Hepatic stellate cell (primary cell): Measurements from ENCODE around the gene PIK3C2A.
A peak's percentile ranks its signal among the peaks of the same experiment; 100 is the strongest.

Experiments used
- DNase-seq: peaks from one replicate; pipeline ENCODE4 v3.0.0; 2011; ENCODE audit warnings: low spot score

PIK3C2A gene

DNA sequence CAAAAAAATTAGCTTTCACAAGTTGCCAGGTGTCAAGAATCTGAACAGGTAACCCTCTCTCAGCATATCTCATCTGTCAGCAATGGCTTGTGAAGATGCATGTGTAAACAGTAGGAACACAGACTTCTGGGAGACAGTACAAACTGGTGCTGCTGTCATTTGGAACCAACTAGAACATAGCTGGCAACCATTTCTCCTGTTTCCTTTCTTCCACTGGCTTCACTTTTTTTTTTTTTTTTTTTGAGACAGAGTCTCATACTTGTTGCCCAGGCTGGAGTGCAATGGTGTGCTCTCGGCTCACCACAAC, 2.1 kb upstream of the PIK3C2A start:
- no peak for DNase-seq

DNA sequence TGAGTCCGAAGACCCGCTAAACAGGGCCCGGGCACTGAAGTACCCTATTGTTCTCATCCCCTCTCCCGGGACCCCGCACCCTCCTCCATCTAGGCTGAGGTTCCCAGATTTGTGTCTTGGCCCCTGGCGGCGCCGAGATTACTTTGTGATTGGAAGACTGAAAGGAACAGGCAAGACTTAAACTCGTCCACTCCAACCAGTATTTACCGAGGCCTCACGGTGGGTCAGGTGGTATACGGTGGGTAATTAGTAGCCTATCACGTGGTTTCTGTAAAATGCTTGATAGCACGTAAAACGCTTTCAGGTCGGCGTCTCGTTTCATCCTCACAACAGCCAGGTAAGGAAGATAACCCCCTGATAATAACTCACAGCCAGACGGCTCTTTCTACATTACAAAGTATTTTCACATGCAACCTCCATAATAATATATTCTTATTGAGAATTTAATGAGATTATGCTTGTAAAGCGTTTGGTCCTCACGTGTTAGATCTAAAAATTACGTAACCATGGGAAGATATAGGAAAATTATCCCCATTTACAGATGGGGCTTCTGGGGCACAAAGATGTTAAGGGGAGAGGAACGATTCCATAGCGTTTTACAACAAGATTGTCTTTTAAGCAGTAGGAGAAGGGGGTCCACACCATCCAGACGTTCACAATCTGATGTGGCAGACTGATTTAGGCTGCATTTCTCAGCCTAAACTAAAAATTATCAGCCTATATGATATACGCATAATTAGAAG, 642 bp upstream of the PIK3C2A start:
- DNase-seq: peak; percentile 34

DNA sequence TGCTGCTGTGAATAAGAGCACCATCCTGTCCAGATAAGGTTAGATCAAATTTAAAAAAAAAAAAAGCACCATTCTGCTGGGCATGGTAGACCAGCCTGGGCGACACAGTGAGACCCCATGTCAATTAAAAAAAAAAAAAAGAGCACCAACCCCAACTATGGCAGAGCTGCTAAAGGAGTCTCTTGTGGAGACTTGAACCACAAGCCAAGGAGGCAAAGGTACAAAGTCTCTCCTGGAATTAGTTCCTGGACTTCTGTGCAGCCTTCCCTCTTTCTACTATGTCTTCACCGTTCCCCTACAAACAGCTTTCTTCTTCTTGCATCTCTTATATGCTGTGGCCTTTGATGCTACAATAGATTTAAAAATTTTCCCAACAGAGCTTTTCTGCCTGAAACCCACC, 1.3 kb downstream of the PIK3C2A start:
- no peak for DNase-seq

DNA sequence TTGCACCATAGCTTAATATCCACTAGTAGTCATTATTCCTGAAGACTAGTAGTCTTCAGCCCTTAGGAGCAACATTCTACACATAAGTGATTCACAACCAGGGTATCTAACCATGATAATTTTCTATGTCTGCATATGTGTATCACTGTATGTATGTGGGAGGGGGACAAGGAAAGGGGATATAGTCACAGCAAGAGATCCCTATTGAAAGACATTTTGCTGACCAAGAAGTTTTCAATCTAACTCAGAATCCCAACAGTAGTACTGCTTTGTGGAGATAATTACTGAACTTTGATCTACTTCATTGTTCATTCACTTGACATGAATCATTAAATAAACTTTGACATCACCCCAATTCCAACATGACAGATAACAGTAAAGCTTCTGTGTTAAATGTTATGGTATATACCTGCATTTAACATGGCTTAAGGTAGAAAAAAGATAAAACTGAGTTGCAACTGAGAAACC, 10.3 kb downstream of the PIK3C2A start:
- DNase-seq: no peak

DNA sequence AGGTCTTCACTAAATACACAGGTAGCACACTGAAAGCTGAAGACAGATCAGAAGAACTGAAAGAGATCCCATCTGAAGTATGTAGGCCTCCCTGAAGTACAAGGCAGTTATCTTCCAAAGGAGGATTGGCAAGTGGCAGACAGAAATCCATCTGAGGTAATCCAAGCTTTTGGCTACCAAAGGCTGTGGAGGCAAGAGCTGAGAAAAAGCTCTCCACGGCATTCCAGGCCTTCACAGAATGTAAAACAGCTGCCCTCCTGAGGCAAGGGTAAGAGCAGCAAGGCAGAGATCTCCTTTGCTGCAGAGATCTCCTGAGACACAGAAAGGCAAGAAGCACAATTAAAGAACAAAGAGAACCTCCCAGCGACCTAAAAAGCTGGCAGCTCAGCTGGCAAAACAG, 19.1 kb downstream of the PIK3C2A start:
- DNase-seq: no peak

DNA sequence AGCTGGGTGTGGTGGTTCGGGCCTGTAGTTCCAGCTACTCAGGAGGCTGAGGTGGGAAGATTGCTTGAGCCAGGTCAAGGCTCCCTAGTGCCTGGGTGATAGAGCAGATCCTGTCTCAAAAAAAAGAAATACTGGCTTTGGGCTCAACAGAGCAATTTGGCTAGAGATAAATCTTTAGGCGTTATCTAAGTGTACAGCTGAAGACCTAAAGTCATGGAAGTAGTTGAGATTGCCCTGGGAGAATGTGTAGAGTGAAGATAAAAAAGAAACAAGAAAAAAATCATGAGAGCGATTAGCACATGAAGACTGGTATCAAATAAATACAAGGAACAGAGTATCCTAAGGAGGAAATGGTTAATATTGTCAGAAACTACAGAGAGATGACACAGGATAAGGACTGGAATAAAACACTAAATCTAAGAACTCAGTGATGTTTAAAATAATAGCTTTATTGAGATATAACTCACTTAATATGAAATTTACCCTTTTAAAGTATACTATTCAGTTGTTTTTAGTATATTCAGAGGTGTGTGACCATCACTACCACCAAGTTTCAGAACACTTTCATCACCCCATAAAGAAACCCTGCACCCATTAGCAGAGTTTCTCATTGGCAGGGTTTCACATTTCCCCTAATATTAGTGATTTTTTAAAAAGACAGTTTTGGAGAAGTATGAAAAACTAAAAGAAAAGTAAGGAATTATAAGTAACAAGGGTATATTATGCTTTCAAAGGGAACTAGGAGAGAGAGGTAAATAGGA, 20.7 kb downstream of the PIK3C2A start:
- DNase-seq: no peak

DNA sequence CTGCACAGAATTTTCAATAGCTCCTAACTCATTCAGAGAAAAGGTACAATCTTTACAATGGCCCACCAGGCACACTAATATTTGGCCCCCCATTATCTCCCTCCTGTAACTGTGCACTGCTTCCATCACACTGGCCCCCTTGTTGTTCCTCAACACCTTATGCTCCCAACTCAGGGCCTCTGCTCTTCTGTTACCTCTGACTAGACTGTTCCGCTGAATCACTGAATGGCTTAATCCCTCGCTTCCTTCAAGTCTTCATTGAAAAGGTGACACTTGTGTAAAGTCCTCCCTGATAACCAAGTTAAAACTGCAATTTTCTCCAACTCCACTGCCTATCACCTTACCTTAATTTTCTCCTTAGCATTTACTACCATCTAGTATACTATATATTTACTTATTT, 21.8 kb downstream of the PIK3C2A start:
- no peak for DNase-seq

DNA sequence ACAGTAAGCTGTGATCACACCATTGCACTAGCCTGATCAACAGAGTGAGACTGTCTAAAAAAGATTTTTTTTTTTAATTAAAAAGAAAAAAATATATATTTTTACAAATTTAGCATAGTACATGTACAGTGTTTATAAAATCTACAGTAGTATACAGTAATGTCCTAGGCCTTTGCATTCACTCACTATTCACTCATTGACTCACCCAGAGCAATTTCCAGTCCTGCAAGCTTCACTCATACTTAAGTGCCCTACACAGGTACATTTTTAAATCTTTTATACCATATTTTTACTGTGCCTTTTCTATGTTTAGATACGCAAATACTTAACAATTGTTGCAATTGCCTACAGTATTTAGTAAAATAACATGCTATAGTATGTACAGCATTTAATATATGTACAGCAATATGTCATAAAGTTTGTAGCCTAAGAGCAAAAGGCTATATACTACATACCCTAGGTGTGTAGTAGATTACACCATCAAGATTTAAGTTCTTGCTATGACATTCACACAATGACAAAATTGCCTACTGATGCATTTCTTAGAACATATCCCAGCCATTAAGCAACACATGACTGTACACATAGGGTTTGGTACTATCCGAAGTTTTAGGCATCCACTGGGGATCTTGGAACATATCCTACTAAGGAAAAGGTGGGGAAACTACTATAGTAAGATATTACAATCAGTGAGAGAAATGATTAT, 22.8 kb downstream of the PIK3C2A start:
- DNase-seq: no peak

- DNase-seq: no peak
These were observed 23.9 kb downstream of the PIK3C2A start for GRCh38 chr11:17183836-17184235.

GRCh38 chr11:17179970-17180369, 27.8 kb downstream of the PIK3C2A start:
- DNase-seq: no peak

DNA sequence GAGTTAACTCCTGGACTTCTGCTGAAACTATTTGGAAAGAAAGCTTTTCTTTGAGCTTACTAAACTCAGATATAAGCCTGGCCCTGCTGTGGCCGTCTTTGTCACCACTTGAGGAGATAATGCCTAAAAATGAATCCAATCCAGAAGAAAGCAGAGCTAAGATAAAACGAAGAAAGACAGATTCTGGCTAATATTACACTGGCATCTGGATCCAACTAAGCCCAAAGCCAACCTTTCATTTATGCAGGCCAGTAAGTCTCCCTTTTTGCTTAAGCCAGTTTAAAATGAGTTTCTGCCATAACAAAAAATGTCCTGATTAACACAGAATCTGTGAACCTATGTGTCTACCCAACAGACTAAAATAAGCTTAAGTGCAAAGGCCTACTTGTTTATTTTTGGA, 34.5 kb downstream of the PIK3C2A start:
- DNase-seq: no peak

DNA sequence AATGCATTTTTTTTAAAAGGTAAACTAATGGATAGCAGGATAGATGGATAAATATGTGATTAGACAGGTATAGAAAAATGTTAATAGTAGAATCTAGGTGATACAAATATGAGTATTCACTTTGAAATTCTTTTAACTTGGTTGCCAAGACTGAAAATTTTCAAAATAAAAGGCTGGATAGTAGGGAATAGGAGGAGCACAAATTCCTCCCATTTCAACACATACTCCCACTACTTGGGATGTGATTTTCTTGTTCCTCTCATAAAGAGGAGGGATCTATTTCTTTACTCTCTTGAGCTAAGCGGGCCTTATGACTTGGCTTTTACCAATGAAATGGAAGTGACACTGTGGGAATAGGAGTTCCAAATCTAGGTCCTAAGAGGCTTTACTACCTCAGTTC, 35.9 kb downstream of the PIK3C2A start:
- DNase-seq: no peak

- DNase-seq: peak; percentile 27
These were observed 36.4 kb downstream of the PIK3C2A start for GRCh38 chr11:17171343-17171742.

GRCh38 chr11:17169876-17170275, 37.9 kb downstream of the PIK3C2A start:
- DNase-seq: no peak

- no peak for DNase-seq
These were observed 42.4 kb downstream of the PIK3C2A start for GRCh38 chr11:17165247-17165890.

DNA sequence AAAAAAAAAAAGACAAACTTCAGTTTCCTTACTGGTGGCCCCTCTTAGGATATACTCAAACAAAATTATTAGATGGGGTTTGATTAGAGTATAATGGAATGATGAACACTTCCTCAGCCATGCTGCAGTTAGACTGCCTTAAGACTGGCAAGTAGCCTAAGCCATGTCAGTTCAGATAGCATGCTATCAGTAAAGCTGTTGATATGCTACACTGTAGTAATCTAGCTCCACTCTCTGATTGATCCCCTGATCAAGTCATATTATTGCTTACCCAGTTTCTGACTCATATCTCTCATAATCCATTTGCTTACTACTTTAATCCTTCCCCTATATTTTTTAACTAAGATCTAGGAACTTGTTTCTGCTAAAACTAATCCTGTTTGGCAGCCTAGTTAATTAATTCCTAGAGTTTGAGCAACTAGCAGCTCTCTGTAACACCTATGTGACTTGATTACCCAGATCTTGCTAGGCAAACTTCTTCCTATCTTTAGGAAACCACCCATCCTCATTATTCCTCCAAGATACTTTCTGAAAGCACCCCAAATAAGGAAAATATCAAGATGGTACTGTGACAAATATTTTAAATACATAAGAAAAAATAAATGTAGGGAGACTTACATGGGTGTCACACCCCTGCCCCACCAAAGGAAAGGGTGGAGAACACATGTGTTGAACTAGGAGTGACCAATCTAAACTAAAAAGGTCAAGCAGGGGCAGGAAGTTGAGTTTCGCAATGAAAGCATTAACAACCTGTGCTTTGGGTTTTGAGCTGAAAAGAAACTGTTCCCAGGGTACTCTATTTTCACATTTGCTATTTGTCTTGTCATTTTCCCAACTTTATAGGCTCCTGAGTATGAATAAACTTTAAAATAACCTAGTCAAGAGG, 43.2 kb downstream of the PIK3C2A start:
- no peak for DNase-seq

GRCh38 chr11:17163736-17164135, 44.0 kb downstream of the PIK3C2A start:
- DNase-seq: no peak

DNA sequence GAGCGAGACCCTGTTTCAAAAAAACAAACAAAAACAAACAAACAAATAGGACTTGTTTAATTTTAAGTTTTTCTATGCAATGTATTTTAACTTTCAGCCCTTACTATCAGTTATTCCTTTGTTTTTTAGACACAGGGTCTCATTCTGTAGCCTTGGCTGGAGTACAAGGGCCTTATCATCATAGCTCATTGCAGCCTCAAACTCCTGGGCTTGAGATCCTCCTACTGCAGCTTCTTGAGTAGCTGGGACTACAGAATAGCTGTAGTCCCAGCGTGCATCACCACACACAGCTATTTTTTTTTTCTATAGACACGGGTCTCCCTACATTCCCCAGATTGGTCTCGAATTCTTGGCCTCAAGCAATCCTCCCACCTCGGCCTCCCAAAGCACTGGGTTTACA, 44.5 kb downstream of the PIK3C2A start:
- DNase-seq: no peak

- no peak for DNase-seq
These were observed 45.4 kb downstream of the PIK3C2A start for GRCh38 chr11:17162376-17162775.

- DNase-seq: no peak
These were observed 46.3 kb downstream of the PIK3C2A start for GRCh38 chr11:17161515-17161914.

DNA sequence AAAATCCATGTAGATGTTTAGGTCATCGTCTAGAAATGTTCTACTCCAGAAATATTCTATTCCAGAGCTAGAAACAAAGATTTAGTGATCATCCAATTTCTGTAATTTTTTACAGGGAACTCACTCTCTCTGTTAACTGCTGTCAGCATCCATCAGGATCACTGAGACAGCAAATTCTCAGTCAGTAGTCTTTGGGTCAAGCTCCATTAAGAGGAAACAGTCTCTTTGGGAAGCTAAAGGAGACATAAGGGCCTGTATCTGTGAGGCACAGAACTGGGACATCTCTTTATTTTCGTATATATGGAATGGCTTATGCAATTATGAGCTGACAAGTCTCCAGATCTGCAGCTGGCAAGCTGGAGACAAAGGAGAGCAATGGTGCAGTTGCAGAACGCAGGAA, 48.3 kb downstream of the PIK3C2A start:
- no peak for DNase-seq
